Measurements from ENCODE around the gene HIVEP1.

The HIVEP1 gene

DNA sequence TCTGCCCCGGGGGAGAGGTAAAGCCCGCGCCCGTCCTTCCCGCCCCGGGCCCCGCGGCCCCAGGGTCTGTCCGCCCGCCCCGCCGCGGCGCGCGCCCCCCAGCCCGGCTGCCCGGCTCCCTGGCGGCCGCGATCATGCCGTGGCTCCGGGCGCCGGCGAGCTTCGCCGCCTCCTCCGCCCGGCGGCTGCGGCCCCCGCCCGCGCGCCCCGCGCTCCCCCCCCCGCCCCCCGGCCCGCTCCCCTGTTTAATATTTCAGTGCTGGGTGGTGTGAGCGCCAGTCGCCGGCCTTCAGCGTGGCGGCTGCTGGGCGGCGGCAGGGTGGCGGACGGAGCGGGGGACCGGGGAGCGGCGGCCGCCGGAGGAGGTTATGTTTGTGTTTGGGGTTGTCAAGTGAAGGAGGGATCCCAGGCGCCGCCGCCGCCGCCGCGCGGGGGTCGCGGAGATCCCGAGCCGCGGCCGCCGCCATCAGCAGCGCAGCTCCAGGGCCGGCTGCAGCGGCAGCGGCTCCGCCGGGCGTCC is at the start of gene HIVEP1:
TSS of gene HIVEP1 (plus strand) at position 275 of the 520 bp plus-strand sequence. CDS start 3,317 bp downstream, outside the sequence.
- DNase-seq (ENCODE audit: low read depth in 3 of 3) = peak in 1 of 3 donors; percentile 14

DNA sequence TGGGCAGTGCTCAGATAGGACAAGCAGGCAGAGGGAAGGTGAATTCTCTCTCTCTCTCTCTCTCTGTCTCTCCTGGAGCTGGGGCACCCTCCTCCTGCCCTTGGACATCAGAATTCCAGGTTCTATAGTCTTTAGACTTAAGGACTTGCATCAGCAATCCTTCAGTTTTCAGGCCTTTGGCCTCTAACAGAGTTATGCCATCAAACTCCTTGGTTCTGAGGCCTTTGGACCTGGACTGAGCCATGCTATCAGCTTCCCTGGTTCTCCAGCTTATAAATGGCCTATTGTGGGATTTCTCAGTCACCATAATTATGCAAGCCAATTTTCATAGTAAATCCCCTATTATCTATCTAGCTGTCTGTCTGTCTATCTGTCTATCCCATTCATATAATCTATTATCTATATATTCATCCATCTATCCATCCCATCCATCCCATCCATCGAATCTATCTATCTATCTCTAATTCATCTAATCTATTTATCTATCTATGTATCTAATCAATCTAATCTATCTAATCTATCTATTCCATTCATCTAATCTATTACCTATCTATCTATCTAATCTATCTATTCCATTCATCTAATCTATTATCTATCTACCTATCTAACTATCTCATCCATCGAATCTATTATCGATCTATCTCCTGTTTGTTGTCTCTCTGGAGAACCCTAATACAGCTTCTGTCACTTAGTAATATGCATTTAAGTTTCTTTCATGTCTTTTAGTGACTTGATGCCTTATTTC is 48.2 kb upstream of the HIVEP1 start:
- DNase-seq (ENCODE audit: low read depth in 3 of 3) = no peak

DNA sequence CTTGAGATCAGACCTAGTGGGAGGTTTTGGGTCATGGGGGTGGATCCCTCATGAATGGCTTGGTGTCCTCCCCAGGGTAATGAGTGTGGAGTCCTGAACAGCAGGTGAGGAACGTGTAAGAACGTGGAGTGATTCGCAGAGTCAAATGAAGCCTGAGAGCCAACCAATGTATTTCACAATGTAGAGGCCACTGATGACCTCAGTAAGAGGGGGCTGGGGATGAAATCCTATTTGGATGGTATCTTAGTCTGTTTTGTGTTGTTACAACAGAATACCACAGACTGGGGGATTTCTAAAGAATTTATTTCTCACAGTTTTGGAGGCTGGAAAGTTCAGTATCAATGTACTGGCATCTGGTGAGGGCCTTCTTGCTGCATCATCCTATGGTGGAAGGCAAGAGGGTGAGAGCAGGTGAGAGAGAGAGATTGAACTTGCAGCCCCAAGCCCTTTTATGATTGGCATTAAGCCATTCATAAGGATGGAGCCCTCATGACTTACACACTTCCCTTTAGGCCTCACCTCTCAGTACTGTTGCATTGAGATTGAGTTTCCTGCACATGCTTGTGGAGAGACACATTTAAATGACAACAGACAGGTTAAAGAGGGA is 47.3 kb upstream of the HIVEP1 start:
- no peak for DNase-seq (ENCODE audit: low read depth in 3 of 3)

- DNase-seq (ENCODE audit: low read depth in 3 of 3) = no peak
Measured at GRCh38 chr6:11965499-11965898, 46.6 kb upstream of the HIVEP1 start.

DNA sequence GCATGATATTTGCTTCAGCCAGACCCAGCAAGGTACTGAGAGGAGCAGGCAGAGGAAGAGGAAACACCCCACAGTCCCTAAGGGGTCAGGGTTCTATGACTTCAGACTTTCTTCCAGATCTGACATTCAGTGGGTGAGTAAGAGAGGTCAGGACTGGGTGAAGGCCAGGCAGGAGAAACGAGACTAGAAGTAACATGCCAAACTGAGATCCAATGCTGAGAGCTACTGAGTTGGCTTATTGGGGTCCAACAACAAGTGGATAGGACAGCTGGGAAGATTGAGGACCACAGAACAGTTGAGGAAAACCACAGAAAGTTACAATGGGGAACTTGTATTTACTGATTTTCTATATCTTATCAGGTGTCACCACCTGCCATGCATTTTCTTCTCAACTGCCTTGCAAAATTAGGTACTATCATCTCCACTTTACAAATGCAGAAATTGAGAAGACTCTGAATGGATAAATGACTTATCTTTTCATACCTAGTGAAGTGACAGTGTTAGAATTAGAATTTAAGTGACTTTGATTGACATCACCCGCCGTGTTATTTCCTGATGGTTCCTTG is 43.8 kb upstream of the HIVEP1 start:
- DNase-seq (ENCODE audit: low read depth in 3 of 3) = no peak

DNA sequence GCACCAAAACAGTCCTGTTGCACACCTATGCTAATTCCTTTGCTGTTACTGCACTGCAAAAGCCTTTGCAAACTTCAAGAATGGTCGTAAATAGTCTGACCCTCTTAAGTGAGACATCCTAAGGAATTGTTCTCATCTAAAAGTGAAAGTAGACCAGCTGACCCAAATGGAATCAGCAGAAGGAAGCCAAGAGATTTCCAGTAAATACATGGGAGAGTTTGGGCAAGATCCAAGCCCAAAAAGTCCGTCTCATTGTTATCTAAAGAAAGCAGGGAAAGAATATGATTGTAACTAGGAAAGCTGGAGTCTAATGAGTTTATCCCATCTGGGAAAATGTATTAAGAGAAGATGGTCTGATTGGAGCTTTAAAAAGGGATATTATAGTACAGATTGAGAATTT is 43.0 kb upstream of the HIVEP1 start:
- no peak for DNase-seq (ENCODE audit: low read depth in 3 of 3)

GRCh38 chr6:11970114-11970513 is 42.0 kb upstream of the HIVEP1 start:
- DNase-seq (ENCODE audit: low read depth in 3 of 3) = no peak

DNA sequence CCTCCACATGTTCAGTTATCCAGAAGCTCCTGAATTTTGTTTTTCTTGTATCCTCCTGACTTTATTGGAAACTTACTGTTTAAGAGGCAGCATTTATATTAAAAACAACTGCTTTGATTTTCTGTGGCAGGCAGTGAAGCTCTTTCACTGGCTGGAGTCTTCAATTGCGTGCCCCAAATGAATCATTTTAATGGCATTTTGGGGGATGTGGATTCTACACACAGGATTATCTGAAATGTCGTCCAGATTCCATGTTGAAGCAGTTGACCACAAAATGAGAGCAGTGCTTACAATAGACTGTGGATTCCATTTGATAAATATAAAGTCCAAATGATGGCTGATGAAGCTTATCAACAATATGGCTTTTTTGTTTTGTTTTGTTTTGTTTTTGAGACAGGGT is 41.0 kb upstream of the HIVEP1 start:
- no peak for DNase-seq (ENCODE audit: low read depth in 3 of 3)

DNA sequence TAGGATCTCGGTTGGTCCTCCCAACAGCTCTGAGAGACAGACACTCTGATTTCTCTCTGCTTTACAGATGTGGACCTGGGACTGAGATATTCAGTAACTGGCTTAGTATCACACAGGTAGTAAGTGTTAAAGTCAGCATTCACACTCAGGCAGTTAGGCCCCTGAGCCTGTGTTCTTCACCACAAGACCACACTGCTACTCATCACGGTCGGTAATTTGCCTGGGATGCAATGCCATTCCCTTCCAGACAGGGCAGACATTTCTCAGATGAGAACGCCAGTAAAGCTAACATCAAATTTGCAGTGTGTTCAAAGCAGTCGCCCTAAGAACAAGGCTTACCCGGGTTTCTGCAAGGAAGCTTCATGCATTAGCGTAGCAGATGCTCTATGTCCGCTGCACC is 39.8 kb upstream of the HIVEP1 start:
- DNase-seq (ENCODE audit: low read depth in 3 of 3) = no peak

- DNase-seq (ENCODE audit: low read depth in 3 of 3) = no peak
Measured at GRCh38 chr6:11972806-11973205, 39.3 kb upstream of the HIVEP1 start.

- no peak for DNase-seq (ENCODE audit: low read depth in 3 of 3)
Measured at GRCh38 chr6:11973238-11973637, 38.9 kb upstream of the HIVEP1 start.

DNA sequence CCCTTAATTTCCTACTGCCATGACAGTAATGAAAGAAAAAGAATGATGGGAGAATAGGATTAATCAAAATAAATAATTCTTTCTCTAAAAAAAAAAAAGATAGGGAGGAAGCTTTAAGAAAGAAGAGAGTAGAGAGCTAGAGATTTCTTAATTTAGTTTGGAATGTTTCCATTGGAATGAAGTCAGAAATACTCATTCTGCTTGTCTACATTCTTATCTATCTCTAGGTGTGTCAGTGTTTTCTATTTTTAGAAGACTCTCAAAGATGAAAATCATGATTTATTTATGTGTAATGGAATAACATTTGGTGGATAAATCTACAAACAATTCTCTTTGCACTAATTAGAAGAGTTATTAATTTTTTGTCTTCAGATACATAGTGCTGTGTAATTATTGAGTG is 38.0 kb upstream of the HIVEP1 start:
- DNase-seq (ENCODE audit: low read depth in 3 of 3) = no peak

DNA sequence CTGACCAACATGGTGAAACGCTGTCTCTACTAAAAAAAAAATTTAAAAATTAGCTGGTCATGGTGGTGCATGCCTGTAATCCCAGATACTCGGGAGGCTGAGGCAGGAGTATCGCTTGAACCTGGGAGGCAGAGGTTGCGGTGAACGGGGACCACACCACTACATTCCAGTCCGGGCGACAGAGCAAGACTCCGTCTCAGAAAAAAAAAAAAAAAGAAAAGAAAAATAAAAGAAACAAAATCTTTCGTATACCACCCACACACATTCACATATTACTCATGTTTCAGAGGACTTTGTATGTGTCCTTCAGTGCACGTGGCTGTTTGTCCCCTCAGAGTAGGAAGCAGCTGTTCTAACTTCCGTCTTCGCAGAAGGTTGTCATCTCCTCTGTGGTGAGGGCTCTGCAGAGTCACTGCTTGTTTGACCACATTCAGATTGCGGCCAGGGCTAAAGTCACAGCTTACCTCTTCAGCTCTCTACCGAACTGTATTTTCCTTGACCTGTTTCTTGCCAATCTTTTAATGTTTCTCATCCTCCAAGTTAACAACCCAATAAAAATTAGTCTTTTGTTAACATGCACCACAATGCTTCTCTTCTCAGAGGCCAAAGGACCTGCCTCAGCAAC is 36.6 kb upstream of the HIVEP1 start:
- DNase-seq (ENCODE audit: low read depth in 3 of 3) = peak in 1 of 3 donors; percentile 6

DNA sequence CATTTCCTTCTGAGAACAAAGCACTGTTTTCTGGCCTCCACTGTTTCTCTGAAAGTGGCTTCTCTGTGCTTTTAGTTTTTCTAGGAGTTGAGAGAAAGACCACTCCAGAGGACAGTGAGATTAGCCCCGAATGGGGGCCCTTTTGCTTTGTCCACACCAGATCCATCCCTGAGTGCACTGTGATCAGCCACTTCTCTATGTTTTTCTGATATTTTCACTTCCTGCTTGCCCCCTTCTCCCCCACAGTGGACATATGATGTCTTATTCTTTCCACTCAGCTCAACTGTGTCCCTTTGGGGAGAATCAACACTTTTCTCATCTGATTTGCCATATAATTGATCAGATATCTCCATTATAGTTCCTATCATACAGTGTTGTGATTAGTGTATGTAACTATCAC is 35.6 kb upstream of the HIVEP1 start:
- DNase-seq (ENCODE audit: low read depth in 3 of 3) = no peak

DNA sequence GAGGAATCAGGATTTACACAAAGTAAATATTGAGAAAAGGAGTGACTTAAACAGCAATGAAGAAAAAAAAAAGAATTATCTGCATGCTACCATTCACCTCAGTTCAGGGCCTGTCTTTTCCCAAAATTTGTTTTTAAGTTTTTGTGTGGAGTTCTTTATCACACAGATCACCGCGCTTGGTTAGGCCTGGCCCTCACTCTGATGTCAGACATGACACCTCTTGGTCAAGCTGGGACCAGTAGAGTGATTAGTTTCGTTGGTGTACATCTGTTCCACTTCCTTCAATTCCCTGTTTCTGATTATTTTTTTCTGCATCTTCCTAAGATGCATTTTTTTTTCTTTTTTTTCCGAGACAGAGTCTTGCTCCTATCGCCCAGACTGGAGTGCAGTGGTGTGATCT is 34.9 kb upstream of the HIVEP1 start:
- DNase-seq (ENCODE audit: low read depth in 3 of 3) = no peak

DNA sequence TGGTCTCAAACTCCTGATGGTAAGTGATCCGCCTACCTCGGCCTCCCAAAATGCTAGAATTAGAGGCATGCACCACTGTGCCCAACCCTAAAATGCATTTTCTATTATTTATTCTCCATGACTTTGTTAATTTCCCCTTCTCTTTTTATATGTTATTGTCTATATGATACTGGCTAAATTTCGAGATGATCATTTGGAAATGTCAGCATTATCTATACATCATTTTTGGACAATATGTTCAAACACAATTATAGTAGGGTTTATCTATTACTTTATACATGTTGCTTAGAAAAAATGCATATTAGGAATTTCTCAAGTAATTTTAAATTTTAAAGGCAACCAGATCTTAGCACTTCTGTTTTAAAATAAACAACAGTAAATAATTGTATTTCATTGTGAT is 34.4 kb upstream of the HIVEP1 start:
- no peak for DNase-seq (ENCODE audit: low read depth in 3 of 3)

- no peak for DNase-seq (ENCODE audit: low read depth in 3 of 3)
Measured at GRCh38 chr6:11978169-11978987, 33.7 kb upstream of the HIVEP1 start.

GRCh38 chr6:11979866-11980265 is 32.2 kb upstream of the HIVEP1 start:
- DNase-seq (ENCODE audit: low read depth in 3 of 3) = no peak

- no peak for DNase-seq (ENCODE audit: low read depth in 3 of 3)
Measured at GRCh38 chr6:11983306-11983705, 28.8 kb upstream of the HIVEP1 start.

GRCh38 chr6:11987386-11987785 is 24.7 kb upstream of the HIVEP1 start:
- DNase-seq (ENCODE audit: low read depth in 3 of 3) = no peak

GRCh38 chr6:11989386-11989785 is 22.7 kb upstream of the HIVEP1 start:
- DNase-seq (ENCODE audit: low read depth in 3 of 3) = no peak

GRCh38 chr6:11992086-11992485 is 20.0 kb upstream of the HIVEP1 start:
- no peak for DNase-seq (ENCODE audit: low read depth in 3 of 3)
